Measurements from ENCODE around the gene EVC.

Gene EVC

DNA sequence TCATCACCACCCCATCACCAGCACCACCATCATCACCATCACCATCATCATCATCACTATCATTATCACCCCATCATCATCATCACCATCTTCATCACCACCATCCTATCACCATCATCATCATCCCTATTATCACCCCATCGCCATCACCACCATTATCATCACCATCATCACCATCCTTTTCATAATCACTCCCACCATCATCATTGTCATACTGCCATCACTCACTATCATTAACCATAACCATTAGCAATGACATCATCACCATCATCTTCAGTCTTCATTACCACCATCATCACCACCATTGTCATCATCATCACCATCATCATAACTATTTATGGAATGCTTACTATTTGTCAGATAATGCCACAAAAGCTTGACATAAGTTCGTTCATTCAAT, 146.2 kb downstream of the EVC start:
- Mint-ChIP-seq H3K27me3 (peaks cover 1% of the 10 kb centered on the region), H3K36me3 (no peaks in the 10 kb centered on the region), H3K4me3 (no peak overlapping the region), H3K9me3 (ENCODE audit: low read depth) (no peaks in the 10 kb centered on the region), H3K4me1 (ENCODE audit: low read depth) (no peaks in the 10 kb centered on the region), H3K27ac (no peak overlapping the region)

DNA sequence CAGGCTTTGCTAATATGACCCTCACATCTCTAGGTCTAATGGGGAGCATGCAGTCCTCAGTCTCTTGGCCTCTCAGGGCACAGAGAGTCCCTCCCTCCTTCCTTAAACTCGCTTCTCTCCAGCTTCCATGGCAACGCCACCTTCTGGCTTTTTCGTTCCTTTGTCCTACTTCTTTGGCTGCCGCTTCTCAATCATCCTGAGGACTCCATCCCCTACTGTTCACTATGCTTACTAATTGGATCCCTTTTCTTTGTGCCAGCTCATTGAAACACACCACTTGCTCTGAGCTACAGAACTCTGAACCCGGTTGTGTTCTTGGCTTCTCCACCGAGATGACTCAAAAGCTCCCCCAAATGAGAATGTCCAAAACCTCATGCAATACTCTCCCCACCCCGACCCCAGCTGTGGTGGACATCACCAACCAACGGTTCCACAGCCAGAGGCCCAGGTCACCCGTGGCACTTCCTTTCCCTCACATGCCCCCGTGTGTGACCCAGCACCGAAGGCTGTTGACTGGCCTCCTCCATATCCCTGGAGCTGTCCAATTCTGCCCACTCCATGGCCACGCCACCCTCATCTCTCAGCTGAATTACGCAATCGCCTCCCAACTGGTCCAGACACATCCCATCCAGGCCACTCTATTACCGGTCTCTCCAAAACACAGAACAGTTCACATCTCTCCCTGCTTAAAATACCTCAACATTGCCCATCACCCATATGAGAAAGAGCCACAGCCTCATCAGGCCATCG, 147.2 kb downstream of the EVC start:
- H3K27me3 Mint-ChIP-seq = peaks cover 3% of the 10 kb centered on the region
- no peaks in the 10 kb centered on the region for H3K9me3 Mint-ChIP-seq (ENCODE audit: low read depth)
- no peak overlapping the region for H3K27ac Mint-ChIP-seq
- no peaks in the 10 kb centered on the region for H3K4me1 Mint-ChIP-seq (ENCODE audit: low read depth)
- no peaks in the 10 kb centered on the region for H3K36me3 Mint-ChIP-seq
- H3K4me3 Mint-ChIP-seq = no peak overlapping the region

DNA sequence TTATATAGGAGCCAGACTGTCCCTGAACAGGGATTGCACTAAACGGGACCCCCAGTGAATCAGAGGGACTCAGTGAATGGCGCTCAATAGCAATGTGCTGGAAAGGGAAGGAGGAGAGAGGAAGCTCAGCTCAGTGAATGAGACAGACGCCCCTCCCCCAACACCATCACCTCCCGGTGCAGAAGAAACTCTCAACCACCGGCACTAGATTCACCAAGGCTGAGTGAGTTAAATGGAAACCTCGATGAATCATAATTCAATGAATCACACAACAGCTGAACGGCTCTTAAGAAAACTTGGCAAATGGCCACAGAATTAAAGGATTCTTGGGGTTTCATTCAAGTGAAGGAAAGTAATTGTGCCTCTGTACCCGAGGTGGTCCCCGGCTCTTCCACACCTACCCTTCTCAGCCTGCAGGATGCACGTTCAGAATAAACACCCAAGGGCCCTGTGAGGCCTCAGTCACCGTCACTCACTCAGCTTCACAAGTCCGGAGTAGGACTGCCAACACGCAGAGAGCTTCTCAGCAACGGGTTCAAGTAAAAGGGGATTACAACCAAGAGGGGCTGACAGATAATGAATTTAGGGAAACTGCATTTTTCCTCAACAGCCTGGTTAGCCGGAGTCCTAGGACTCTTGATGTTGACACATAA, 152.6 kb downstream of the EVC start:
- Mint-ChIP-seq H3K36me3 (no peaks in the 10 kb centered on the region), H3K4me1 (ENCODE audit: low read depth) (peaks cover 15% of the 10 kb centered on the region), H3K9me3 (ENCODE audit: low read depth) (no peaks in the 10 kb centered on the region), H3K27ac (no peak overlapping the region), H3K4me3 (no peak overlapping the region), H3K27me3 (peaks cover 12% of the 10 kb centered on the region)

Data from activated naive CD8-positive, alpha-beta T cell (primary cell).